ENCODE data around the gene TCP11L2.

Gene TCP11L2

GRCh38 chr12:106302401-106303201 is at the start of gene TCP11L2:
Gene TCP11L2, plus strand, starts transcription at chr12:106302733. Its CDS starts 8,343 bp downstream, at chr12:106311076.
- peak; percentile 86 for DNase-seq

- no peak for DNase-seq
Measured at GRCh38 chr12:106254724-106255123, 47.8 kb upstream of the TCP11L2 start.

GRCh38 chr12:106255493-106255892 is 47.0 kb upstream of the TCP11L2 start:
- no peak for DNase-seq

GRCh38 chr12:106255952-106256351 is 46.6 kb upstream of the TCP11L2 start:
- DNase-seq = no peak

- no peak for DNase-seq
Measured at GRCh38 chr12:106256524-106256923, 46.0 kb upstream of the TCP11L2 start.

- DNase-seq = no peak
Measured at GRCh38 chr12:106258226-106258625, 44.3 kb upstream of the TCP11L2 start.

- DNase-seq = no peak
Measured at GRCh38 chr12:106258935-106259334, 43.6 kb upstream of the TCP11L2 start.

- no peak for DNase-seq
Measured at GRCh38 chr12:106265116-106265515, 37.4 kb upstream of the TCP11L2 start.

GRCh38 chr12:106267535-106267934 is 35.0 kb upstream of the TCP11L2 start:
- no peak for DNase-seq

- no peak for DNase-seq
Measured at GRCh38 chr12:106269150-106269771, 33.3 kb upstream of the TCP11L2 start.

- DNase-seq = no peak
Measured at GRCh38 chr12:106271575-106272505, 30.7 kb upstream of the TCP11L2 start.

- DNase-seq = no peak
Measured at GRCh38 chr12:106273491-106273890, 29.0 kb upstream of the TCP11L2 start.

GRCh38 chr12:106274012-106274411 is 28.5 kb upstream of the TCP11L2 start:
- no peak for DNase-seq

- DNase-seq = no peak
Measured at GRCh38 chr12:106274575-106275121, 27.9 kb upstream of the TCP11L2 start.

GRCh38 chr12:106275458-106275857 is 27.1 kb upstream of the TCP11L2 start:
- DNase-seq = no peak

GRCh38 chr12:106276032-106276740 is 26.3 kb upstream of the TCP11L2 start:
- DNase-seq = no peak

- DNase-seq = no peak
Measured at GRCh38 chr12:106280106-106280505, 22.4 kb upstream of the TCP11L2 start.

GRCh38 chr12:106281056-106281782 is 21.3 kb upstream of the TCP11L2 start:
- DNase-seq = no peak

- DNase-seq = no peak
Measured at GRCh38 chr12:106281804-106282203, 20.7 kb upstream of the TCP11L2 start.

- peak; percentile 52 for DNase-seq
Measured at GRCh38 chr12:106282457-106283097, 20.0 kb upstream of the TCP11L2 start.

Data from RPMI8226 (cell line).